Measurements from ENCODE around the gene G6PC3. TPM values are rescaled to one million over a fixed set of nuclear protein-coding genes. Genes with fewer than 3 reads are reported as not detected.

G6PC3 gene
- total and polyA plus RNA-seq, 10 of the 15 experiments (the other 5 are each of a cell fraction or from before 2014, with no cell fraction given) = 13.0 to 93.7 (median 43.0) TPM

GRCh38 chr17:44066204-44066930 lies 4.2 kb upstream of the G6PC3 start, which contains the start of gene LSM12 (continued):
- TF ChIP-seq, protein P1, sequence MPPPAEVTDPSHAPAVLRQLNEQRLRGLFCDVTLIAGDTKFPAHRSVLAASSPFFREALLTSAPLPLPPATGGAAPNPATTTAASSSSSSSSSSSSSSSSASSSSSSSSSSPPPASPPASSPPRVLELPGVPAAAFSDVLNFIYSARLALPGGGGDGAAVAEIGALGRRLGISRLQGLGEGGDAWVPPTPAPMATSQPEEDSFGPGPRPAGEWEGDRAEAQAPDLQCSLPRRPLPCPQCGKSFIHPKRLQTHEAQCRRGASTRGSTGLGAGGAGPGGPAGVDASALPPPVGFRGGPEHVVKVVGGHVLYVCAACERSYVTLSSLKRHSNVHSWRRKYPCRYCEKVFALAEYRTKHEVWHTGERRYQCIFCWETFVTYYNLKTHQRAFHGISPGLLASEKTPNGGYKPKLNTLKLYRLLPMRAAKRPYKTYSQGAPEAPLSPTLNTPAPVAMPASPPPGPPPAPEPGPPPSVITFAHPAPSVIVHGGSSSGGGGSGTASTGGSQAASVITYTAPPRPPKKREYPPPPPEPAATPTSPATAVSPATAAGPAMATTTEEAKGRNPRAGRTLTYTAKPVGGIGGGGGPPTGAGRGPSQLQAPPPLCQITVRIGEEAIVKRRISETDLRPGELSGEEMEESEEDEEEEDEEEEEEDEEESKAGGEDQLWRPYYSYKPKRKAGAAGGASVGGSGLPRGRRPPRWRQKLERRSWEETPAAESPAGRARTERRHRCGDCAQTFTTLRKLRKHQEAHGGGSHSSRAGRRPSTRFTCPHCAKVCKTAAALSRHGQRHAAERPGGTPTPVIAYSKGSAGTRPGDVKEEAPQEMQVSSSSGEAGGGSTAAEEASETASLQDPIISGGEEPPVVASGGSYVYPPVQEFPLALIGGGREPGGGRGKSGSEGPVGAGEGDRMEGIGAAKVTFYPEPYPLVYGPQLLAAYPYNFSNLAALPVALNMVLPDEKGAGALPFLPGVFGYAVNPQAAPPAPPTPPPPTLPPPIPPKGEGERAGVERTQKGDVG (CRISPR knock-in tag; IDR thresholded peaks at IDR 0.05) = no peak
- TF ChIP-seq SUZ12 (IDR thresholded peaks at IDR 0.05; ENCODE audit: unreplicated experiment) (no peak), RBBP5 (conservative IDR thresholded peaks at IDR 0.05) (no peak), ESRRA (IDR thresholded peaks at IDR 0.05; ENCODE audit: low read length) (no peak), ZNF274 (IDR thresholded peaks at IDR 0.05; ENCODE audit: insufficient read depth, insufficient read length) (no peak), EGR1 (IDR thresholded peaks at IDR 0.05; ENCODE audit: borderline replicate concordance in 1 of 2, low read depth in 2 of 2, low read length in 2 of 2) (peak in 1 of 2 experiments; percentile 94; a peak in 1 of 3 replicates), BCL11A (IDR thresholded peaks at IDR 0.05; ENCODE audit: low read depth, low read length) (no peak), PAX8 (IDR thresholded peaks at IDR 0.05) (no peak), MTA3 (IDR thresholded peaks at IDR 0.05; ENCODE audit: borderline replicate concordance, low read length) (no peak), ZNF24 (IDR thresholded peaks at IDR 0.05) (no peak), HDGF (IDR thresholded peaks at IDR 0.05) (no peak), PAX5 (IDR thresholded peaks at IDR 0.05; ENCODE audit: borderline replicate concordance, low read depth, low read length) (peak; percentile 30; the same call in 1 of the 2 replicates), MAX (IDR thresholded peaks at IDR 0.05; ENCODE audit: low read depth, low read length) (no peak), SREBF2 (IDR thresholded peaks at IDR 0.05; ENCODE audit: low read length) (no peak), ATF7 (IDR thresholded peaks at IDR 0.05; ENCODE audit: low read depth) (no peak)
- TF ChIP-seq, protein P2, sequence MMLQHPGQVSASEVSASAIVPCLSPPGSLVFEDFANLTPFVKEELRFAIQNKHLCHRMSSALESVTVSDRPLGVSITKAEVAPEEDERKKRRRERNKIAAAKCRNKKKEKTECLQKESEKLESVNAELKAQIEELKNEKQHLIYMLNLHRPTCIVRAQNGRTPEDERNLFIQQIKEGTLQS (IDR thresholded peaks at IDR 0.05; ENCODE audit: borderline replicate concordance, extremely low read depth, low read depth, low read length) = no peak
- TF ChIP-seq, protein P3, sequence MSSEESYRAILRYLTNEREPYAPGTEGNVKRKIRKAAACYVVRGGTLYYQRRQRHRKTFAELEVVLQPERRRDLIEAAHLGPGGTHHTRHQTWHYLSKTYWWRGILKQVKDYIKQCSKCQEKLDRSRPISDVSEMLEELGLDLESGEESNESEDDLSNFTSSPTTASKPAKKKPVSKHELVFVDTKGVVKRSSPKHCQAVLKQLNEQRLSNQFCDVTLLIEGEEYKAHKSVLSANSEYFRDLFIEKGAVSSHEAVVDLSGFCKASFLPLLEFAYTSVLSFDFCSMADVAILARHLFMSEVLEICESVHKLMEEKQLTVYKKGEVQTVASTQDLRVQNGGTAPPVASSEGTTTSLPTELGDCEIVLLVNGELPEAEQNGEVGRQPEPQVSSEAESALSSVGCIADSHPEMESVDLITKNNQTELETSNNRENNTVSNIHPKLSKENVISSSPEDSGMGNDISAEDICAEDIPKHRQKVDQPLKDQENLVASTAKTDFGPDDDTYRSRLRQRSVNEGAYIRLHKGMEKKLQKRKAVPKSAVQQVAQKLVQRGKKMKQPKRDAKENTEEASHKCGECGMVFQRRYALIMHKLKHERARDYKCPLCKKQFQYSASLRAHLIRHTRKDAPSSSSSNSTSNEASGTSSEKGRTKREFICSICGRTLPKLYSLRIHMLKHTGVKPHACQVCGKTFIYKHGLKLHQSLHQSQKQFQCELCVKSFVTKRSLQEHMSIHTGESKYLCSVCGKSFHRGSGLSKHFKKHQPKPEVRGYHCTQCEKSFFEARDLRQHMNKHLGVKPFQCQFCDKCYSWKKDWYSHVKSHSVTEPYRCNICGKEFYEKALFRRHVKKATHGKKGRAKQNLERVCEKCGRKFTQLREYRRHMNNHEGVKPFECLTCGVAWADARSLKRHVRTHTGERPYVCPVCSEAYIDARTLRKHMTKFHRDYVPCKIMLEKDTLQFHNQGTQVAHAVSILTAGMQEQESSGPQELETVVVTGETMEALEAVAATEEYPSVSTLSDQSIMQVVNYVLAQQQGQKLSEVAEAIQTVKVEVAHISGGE (CRISPR knock-in tag; IDR thresholded peaks at IDR 0.05) = no peak
- TF ChIP-seq, protein P4, sequence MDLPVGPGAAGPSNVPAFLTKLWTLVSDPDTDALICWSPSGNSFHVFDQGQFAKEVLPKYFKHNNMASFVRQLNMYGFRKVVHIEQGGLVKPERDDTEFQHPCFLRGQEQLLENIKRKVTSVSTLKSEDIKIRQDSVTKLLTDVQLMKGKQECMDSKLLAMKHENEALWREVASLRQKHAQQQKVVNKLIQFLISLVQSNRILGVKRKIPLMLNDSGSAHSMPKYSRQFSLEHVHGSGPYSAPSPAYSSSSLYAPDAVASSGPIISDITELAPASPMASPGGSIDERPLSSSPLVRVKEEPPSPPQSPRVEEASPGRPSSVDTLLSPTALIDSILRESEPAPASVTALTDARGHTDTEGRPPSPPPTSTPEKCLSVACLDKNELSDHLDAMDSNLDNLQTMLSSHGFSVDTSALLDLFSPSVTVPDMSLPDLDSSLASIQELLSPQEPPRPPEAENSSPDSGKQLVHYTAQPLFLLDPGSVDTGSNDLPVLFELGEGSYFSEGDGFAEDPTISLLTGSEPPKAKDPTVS (IDR thresholded peaks at IDR 0.05; ENCODE audit: low read depth, low read length) = no peak
